BLaER1 treated with 17β-estradiol and CSF1 and Interleukin-3, amounts not matched to agents 10 nM and 100 nM (cell line): Measurements from ENCODE around the gene CCDC142.

ENCODE experiments used
- H3K27ac ChIP-seq, 11 experiments: shearing (Covaris generic); formaldehyde crosslinking; 2 replicates each; pipeline ENCODE4 v1.8.1; 2022
- H3K27me3 ChIP-seq, 11 experiments: shearing (Covaris generic); formaldehyde crosslinking; 2 replicates each; pipeline ENCODE4 v1.8.1; 2022
- H3K36me3 ChIP-seq, 11 experiments: shearing (Covaris generic); formaldehyde crosslinking; 2 replicates each; pipeline ENCODE4 v1.8.1; 2022
- H3K4me1 ChIP-seq, 10 experiments: shearing (Covaris generic); formaldehyde crosslinking; 2 replicates each; pipeline ENCODE4 v1.8.1; 2022
- H3K4me2 ChIP-seq, 11 experiments: shearing (Covaris generic); formaldehyde crosslinking; 2 replicates each; pipeline ENCODE4 v1.8.1; 2022
- H3K4me3 ChIP-seq, 10 experiments: shearing (Covaris generic); formaldehyde crosslinking; 2 replicates each; pipeline ENCODE4 v1.8.1; 2022
- H3K9ac ChIP-seq, 11 experiments: shearing (Covaris generic); formaldehyde crosslinking; 2 replicates each; pipeline ENCODE4 v1.8.1; 2022
- H3K9me3 ChIP-seq, 11 experiments: shearing (Covaris generic); formaldehyde crosslinking; replicated peaks in 1 of 11; 2 replicates each; pipeline ENCODE4 v1.8.1; 2022
- H4K20me1 ChIP-seq, 11 experiments: shearing (Covaris generic); formaldehyde crosslinking; 2 replicates each; pipeline ENCODE4 v1.8.1; 2022
- Cebpa-rat ChIP-seq, 11 experiments: shearing (Covaris generic); IDR thresholded peaks; 2 replicates each; pipeline ENCODE4 v1.8.1; 2022

Gene CCDC142

GRCh38 chr2:74498500-74499266, 15.9 kb upstream of the CCDC142 start:
- Histone ChIP-seq H3K27ac (no peak overlapping the region), H4K20me1 (peaks cover 0 to 56% (median 17%) of the 10 kb centered on the region in 11 experiments; a peak in 14 of 22 replicates), H3K9me3 (peaks cover 0 to 10% (median 0%) of the 10 kb centered on the region in 11 experiments; a peak in 1 of 22 replicates), H3K4me3 (0 out of 20 replicates have a peak overlapping the region, but pooled peaks of 1 of the 10 experiments have one; percentile 5), H3K4me1 (peaks cover 0 to 32% (median 14%) of the 10 kb centered on the region in 10 experiments; a peak in 18 of 20 replicates), H3K4me2 (peak overlapping the region in 2 of 11 experiments; percentile 5 to 6; a peak in 2 of 22 replicates), H3K9ac (no peak overlapping the region), H3K27me3 (peaks cover 77 to 87% (median 83%) of the 10 kb centered on the region in 11 experiments), H3K36me3 (peaks cover 5 to 23% (median 14%) of the 10 kb centered on the region in 11 experiments)
- no peak for TF ChIP-seq Cebpa-rat (IDR thresholded peaks at IDR 0.05)

- H4K20me1 ChIP-seq: peaks cover 0 to 57% (median 17%) of the 10 kb centered on the region in 11 experiments; a peak in 14 of 22 replicates
- peaks cover 0 to 24% (median 8%) of the 10 kb centered on the region in 10 experiments; a peak in 17 of 20 replicates for H3K4me1 ChIP-seq
- peak overlapping the region in 2 of 11 experiments; percentile 5 to 6; a peak in 2 of 22 replicates for H3K4me2 ChIP-seq
- TF ChIP-seq Cebpa-rat (IDR thresholded peaks at IDR 0.05): no peak
- peaks cover 13 to 30% (median 21%) of the 10 kb centered on the region in 11 experiments for H3K36me3 ChIP-seq
- no peak overlapping the region for H3K9ac ChIP-seq
- H3K4me3 ChIP-seq: 0 out of 20 replicates have a peak overlapping the region, but pooled peaks of 1 of the 10 experiments have one; percentile 5
- H3K27me3 ChIP-seq: peaks cover 69 to 79% (median 76%) of the 10 kb centered on the region in 11 experiments
- no peak overlapping the region for H3K27ac ChIP-seq
- peaks cover 0 to 10% (median 0%) of the 10 kb centered on the region in 11 experiments; a peak in 1 of 22 replicates for H3K9me3 ChIP-seq
Measured at GRCh38 chr2:74497777-74498499, 15.1 kb upstream of the CCDC142 start.

- no peak overlapping the region for H3K9ac ChIP-seq
- H3K27me3 ChIP-seq: peaks cover 62 to 72% (median 68%) of the 10 kb centered on the region in 11 experiments
- no peak overlapping the region for H3K27ac ChIP-seq
- peaks cover 0 to 17% (median under 1%) of the 10 kb centered on the region in 10 experiments; a peak in 8 of 20 replicates for H3K4me1 ChIP-seq
- H3K4me2 ChIP-seq: no peak overlapping the region
- H4K20me1 ChIP-seq: peaks cover 0 to 64% (median 15%) of the 10 kb centered on the region in 11 experiments; a peak in 15 of 22 replicates
- no peak overlapping the region for H3K4me3 ChIP-seq
- H3K36me3 ChIP-seq: peaks cover 20 to 38% (median 28%) of the 10 kb centered on the region in 11 experiments
- H3K9me3 ChIP-seq: peaks cover 0 to 10% (median 0%) of the 10 kb centered on the region in 11 experiments; a peak in 1 of 22 replicates
- no peak for TF ChIP-seq Cebpa-rat (IDR thresholded peaks at IDR 0.05)
Measured at GRCh38 chr2:74496997-74497776, 14.4 kb upstream of the CCDC142 start.

- H4K20me1 ChIP-seq: peaks cover 0 to 53% (median 11%) of the 10 kb centered on the region in 11 experiments; a peak in 15 of 22 replicates
- H3K9me3 ChIP-seq: peaks cover 0 to 10% (median 0%) of the 10 kb centered on the region in 11 experiments; a peak in 1 of 22 replicates
- no peak overlapping the region for H3K9ac ChIP-seq
- no peak overlapping the region for H3K4me2 ChIP-seq
- TF ChIP-seq Cebpa-rat (IDR thresholded peaks at IDR 0.05): no peak
- H3K27me3 ChIP-seq: peaks cover 44 to 55% (median 51%) of the 10 kb centered on the region in 11 experiments
- H3K4me1 ChIP-seq: peaks cover 0 to 12% (median 0%) of the 10 kb centered on the region in 10 experiments; a peak in 4 of 20 replicates
- H3K36me3 ChIP-seq: peaks cover 38 to 55% (median 46%) of the 10 kb centered on the region in 11 experiments
- H3K27ac ChIP-seq: no peak overlapping the region
- no peak overlapping the region for H3K4me3 ChIP-seq
Measured at GRCh38 chr2:74495440-74495839, 12.6 kb upstream of the CCDC142 start.

GRCh38 chr2:74493546-74493945, 10.7 kb upstream of the CCDC142 start:
- no peak overlapping the region for H3K9ac ChIP-seq
- no peak overlapping the region for H3K4me2 ChIP-seq
- H3K9me3 ChIP-seq: peaks cover 0 to 5% (median 0%) of the 10 kb centered on the region in 11 experiments; a peak in 1 of 22 replicates
- no peak overlapping the region for H3K4me3 ChIP-seq
- no peak for TF ChIP-seq Cebpa-rat (IDR thresholded peaks at IDR 0.05)
- peaks cover 0 to 54% (median 6%) of the 10 kb centered on the region in 11 experiments; a peak in 13 of 22 replicates for H4K20me1 ChIP-seq
- H3K36me3 ChIP-seq: peaks cover 43 to 74% (median 61%) of the 10 kb centered on the region in 11 experiments
- peaks cover 25 to 36% (median 32%) of the 10 kb centered on the region in 11 experiments for H3K27me3 ChIP-seq
- no peak overlapping the region for H3K27ac ChIP-seq
- H3K4me1 ChIP-seq: peaks cover 0 to 9% (median 0%) of the 10 kb centered on the region in 10 experiments; a peak in 4 of 20 replicates

- Histone ChIP-seq H3K27ac (no peak overlapping the region), H3K4me1 (no peaks in the 10 kb centered on the region), H3K4me2 (no peak overlapping the region), H4K20me1 (peaks cover 0 to 39% (median 0%) of the 10 kb centered on the region in 11 experiments; a peak in 10 of 22 replicates), H3K27me3 (peaks cover 9 to 19% (median 15%) of the 10 kb centered on the region in 11 experiments), H3K4me3 (no peak overlapping the region), H3K9ac (no peak overlapping the region), H3K36me3 (peaks cover 43 to 91% (median 76%) of the 10 kb centered on the region in 11 experiments), H3K9me3 (no peaks in the 10 kb centered on the region)
- no peak for TF ChIP-seq Cebpa-rat (IDR thresholded peaks at IDR 0.05)
Measured at GRCh38 chr2:74491648-74492544, 9.1 kb upstream of the CCDC142 start.

- Histone ChIP-seq H3K27ac (no peak overlapping the region), H3K27me3 (no peaks in the 10 kb centered on the region; a peak in 1 of 22 replicates), H3K4me3 (no peak overlapping the region), H3K9ac (0 out of 22 replicates have a peak overlapping the region, but pooled peaks of 1 of the 11 experiments have one; percentile 6), H3K9me3 (no peaks in the 10 kb centered on the region), H3K36me3 (peaks cover 43 to 100% (median 85%) of the 10 kb centered on the region in 11 experiments), H3K4me1 (no peaks in the 10 kb centered on the region; a peak in 1 of 20 replicates), H4K20me1 (peaks cover 0 to 35% (median 0%) of the 10 kb centered on the region in 11 experiments; a peak in 7 of 22 replicates), H3K4me2 (no peak overlapping the region)
- no peak for TF ChIP-seq Cebpa-rat (IDR thresholded peaks at IDR 0.05)
Measured at GRCh38 chr2:74489906-74490305, 7.1 kb upstream of the CCDC142 start.
